ENCODE results near the gene NUFIP2.
"Not testable (repeated sequence)": the region's sequence is repeated elsewhere in the genome, so short reads cannot be mapped to it uniquely, and the experiment has no call there.

The NUFIP2 gene, protein sequence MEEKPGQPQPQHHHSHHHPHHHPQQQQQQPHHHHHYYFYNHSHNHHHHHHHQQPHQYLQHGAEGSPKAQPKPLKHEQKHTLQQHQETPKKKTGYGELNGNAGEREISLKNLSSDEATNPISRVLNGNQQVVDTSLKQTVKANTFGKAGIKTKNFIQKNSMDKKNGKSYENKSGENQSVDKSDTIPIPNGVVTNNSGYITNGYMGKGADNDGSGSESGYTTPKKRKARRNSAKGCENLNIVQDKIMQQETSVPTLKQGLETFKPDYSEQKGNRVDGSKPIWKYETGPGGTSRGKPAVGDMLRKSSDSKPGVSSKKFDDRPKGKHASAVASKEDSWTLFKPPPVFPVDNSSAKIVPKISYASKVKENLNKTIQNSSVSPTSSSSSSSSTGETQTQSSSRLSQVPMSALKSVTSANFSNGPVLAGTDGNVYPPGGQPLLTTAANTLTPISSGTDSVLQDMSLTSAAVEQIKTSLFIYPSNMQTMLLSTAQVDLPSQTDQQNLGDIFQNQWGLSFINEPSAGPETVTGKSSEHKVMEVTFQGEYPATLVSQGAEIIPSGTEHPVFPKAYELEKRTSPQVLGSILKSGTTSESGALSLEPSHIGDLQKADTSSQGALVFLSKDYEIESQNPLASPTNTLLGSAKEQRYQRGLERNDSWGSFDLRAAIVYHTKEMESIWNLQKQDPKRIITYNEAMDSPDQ

DNA sequence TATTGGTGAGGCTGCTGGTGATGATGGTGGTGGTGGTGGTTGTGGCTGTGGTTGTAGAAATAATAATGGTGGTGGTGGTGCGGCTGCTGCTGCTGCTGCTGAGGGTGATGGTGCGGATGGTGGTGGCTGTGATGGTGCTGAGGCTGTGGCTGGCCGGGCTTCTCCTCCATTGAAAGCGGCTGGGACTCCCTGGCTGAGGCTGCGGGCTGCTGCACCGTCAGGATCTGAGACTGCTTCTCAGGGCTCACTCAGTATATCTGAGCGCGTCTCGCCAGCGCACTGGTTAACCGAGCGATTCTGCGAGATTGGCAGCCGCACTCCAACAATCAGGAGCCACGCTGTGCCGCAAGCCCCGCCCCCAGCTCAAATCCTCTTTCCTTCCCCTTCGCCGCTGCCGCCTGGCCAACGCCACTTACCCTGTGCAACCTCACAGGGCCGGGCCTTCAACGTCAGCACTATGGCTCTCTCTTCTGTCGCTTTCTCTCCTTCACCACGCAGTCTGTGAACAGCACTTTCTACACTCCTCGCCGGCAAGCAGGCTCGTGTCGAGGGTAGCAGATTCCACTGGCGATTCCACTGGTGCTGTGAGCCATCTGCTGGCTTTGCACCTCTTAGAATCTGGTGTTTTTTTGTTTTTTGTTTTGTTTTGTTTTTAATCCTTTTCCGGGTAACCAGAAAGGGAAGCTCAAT lies at the start of gene NUFIP2:
Gene NUFIP2 (minus strand): TSS at position 259 of the 690 bp plus-strand sequence. CDS start 89 bp downstream, at position 170.
- DNase-seq = peak; percentile 97 to 99

DNA sequence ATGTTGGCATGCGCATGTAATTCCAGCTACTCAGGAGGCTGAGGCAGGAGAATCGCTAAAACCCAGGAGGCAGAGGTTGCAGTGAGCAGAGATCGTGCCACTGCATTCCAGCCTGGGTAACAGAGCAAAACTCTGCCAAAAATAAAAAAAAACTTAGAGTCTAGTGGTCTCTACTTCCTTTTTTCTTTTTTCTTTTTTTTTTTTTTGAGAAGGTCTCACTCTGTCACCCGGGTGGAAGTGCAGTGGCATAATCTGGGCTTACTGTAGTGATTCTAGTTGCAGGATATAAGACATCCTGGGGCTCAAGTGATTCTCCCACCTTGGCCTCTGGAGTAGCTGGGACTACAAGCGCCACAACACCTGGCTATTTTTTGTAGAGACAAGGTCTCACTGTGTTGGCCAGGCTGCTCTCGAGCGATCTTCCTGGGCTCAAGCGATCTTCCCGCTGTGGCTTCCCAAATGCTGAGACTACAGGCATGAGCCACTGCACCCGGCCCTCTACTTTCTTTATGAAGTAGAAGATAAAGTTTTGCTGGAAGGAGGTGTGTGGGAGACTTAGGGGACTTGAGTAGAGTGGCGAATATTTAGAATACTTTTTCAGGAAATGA lies 48.3 kb upstream of the NUFIP2 start:
- DNase-seq = no peak

DNA sequence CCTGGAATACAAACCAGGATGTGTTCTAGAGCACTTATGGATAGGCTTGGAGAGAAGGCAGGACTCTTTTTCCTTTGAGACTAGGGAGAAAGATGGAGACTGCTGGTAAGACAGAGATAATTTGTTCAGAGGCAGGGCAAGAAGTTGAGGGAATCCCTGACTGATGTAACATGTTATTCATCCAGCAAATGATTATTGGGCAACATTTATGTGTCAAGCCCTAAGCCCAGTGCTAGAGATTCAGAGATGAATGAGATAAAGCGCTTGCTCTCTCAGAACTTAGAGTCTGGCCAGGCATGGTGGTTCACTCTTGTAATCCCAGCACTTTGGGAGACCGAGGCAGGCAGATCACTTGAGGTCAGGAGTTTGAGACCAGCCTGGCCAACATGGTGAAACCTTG lies 47.8 kb upstream of the NUFIP2 start:
- DNase-seq = no peak

DNA sequence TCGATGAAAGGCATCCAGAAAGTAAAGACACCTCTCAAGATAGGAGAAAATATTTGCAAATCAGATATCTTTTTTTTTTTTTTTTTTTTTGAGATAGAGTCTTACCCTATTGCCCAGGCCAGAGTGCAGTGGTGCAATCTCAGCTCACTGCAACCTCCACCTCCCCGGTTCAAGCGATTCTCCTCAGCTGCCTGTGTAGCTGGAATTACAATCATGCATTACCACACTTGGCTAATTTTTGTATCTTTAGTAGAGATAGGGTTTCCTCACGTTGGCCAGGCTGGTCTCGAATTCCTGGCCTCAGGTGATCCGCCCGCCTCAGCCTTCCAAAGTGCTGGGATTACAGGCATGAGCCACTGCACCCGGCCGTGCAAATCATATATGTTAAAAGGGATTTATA lies 45.1 kb upstream of the NUFIP2 start:
- DNase-seq = not testable (repeated sequence)

DNA sequence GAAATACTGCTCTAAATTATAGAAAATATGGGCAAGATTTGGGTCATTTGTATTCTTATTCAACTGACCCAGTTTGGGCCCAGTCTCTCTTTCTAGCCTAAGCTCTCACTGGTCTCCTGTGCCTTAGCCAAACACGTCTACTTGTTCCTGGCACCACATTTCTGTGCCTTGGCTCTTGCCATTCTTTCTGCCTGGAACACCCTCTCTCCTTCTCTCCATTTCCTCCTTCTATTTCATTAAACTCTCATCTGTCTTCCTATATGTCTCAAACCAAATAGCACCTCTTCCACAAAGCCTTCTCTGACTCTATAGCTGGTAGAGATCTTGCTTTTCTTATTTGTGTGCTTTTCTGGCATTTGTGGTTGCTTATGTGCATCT lies 37.7 kb upstream of the NUFIP2 start:
- DNase-seq = no peak

DNA sequence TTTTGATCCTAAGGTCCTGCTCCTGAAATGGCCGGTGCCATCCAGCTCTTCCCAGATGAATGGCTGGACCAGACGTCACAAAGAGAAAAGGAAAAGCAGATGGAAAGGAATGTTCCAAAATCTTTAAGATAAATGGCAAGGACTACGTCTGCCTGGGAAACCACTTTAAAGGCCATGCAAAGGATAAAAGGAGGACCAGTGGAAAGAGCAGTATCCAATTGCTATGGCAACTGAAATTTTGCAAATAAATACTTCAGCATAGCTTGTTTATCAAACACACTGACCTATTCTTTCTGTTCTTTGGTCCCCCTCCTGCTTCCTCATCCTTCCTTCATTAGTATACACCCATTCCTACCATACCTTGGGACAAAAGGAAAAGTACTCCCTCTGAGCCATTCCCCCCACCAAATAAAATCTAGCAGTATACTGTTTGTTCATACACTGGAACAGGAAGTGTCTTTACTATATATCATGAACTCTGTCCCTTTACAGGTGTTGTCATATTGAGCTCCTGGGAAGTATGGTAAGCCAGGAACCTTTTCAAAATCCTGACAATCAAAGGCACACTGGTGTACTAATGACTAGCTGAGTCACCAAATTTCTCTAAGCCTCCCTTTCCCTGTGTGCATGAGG lies 37.2 kb upstream of the NUFIP2 start:
- no peak for DNase-seq

DNA sequence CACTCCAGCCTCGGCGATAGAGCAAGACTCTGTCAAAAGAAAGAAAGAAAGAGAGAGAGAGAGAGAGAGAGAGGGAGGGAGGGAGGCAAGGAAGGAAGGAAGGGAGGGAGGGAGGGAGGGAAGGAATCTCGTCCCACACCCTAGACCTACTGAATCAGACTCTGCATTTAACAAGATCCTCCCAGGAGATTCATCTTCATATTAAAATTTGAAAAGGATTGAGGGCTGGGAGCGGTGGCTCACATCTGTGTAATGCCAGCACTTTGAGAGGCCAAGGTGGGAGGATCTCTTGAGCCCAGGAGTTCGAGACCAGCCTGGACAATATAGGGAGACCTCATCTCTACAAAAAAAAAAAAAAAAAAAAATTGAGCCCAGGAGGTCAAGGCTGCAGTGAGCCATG lies 33.5 kb upstream of the NUFIP2 start:
- no peak for DNase-seq

DNA sequence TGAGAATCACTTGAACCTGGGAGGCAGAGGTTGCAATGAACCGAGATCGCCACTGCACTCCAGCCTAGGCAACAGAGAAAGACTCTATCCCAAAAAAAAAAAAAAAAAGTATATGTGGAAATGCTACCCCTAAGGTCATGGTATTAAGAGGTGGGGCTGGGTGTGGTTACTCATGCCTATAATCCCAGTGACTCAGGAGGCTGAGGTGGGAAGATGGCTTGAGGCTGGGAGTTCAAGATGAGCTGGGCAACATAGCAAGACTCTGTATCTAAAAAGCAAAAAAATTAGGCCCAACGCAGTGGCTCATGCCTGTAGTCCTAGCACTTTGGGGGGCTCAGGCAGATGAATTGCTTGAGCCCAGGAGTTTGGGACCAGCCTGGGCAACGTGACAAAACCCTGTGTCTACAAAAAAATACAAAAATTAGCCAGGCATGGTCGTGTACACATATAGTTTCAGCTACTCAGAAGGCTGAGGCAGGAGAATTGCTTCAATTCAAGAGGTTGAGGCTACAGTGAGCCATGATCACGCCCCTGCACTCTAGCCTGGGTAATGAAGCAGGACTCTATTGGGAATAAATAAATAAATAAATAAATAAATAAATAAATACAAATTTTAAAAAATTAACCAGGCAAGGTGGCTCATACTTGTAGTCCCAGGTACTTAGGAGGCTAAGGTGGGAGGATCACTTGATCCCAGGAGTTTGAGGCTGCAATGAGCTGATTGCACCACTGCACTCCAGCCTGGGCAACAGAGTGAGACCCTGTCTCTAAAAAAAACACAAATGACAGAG lies 32.3 kb upstream of the NUFIP2 start:
- no peak for DNase-seq

DNA sequence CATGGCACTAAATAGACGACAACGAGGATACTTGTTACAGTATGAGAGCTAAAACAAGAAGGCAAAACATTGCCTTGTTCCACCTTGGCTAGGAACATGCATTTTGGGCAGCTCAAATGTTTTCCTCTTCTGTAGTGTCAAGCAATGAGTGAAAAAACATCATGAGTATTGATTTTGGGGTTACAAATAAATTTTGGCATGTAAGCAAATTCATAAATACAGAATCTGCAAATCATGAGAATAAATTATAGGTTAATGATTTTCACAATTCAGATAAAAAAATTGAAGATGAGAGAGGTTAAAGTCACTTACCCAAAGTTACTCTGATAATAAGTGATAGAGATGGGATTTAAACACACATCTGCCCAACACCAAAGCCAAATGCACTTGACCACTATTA lies 28.4 kb upstream of the NUFIP2 start:
- no peak for DNase-seq

DNA sequence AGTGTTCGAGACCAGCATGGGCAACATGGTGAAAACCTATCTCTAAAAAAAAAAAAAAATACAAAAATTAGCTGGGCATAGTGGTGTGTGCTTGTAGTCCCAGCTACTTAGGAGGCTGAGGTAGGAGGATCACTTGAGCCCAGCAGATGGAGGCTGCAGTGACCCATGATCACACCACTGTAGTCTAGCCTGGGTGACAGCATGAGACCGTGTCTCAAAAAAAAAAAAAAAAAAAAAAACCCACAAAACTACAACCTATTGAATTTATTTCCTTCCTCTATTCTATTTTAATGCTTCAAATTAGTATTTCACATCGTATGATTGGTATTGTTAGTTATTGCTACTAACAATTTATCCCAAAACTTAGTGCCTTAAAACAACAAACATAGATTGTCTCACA lies 9.4 kb upstream of the NUFIP2 start:
- no peak for DNase-seq

DNA sequence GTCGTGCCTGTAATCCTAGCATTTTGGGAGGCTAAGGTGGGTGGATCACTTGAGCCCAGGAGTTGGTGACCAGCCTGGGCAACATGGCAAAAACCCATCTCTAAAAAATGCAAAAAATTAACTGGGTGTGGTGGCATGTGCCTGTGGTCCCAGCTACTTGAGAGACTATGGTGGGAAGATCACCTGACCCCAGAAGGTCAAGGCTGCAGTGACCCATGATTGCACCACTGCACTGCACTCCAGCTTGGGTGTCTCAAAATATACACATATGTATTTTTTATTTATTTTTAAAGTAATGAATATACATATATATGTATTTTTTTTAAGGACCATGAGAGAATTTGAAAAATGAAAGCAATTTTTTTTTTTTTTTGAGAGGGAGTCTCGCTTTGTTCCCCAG lies 5.1 kb upstream of the NUFIP2 start:
- DNase-seq = no peak

DNA sequence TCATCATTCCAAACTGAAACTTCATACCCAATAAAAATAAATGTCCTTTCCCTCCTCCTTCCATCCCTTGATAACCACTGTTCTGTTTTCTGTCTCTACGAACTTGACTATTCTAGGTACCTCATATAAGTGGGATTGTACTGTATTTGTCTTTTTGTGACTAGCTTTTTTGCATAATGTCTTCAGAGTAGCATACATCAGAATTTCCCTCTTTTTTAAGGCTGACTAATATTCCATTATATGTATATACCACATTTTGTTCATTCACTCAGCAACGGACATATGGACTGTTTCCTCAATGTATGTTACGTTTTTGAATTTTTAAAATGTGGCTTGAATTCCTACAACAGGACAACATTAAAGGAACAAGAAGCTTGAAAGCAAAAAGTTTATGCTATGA lies 1.5 kb upstream of the NUFIP2 start:
- no peak for DNase-seq

DNA sequence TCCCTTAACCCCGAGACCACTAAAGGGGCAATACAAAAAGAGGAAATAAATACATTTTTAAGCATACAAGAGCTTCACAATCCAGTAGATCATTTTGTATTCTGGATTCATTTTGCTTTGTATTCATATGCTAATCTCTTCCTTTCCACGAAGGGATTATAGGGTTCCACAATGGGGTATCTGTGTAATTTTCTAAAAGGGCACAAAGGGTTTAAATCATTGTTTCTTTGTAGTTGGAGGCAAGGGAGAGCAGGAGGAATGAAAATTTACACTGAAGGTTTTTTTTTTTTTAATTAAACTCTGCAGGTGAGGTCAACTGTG lies 592 bp upstream of the NUFIP2 start:
- no peak for DNase-seq

DNA sequence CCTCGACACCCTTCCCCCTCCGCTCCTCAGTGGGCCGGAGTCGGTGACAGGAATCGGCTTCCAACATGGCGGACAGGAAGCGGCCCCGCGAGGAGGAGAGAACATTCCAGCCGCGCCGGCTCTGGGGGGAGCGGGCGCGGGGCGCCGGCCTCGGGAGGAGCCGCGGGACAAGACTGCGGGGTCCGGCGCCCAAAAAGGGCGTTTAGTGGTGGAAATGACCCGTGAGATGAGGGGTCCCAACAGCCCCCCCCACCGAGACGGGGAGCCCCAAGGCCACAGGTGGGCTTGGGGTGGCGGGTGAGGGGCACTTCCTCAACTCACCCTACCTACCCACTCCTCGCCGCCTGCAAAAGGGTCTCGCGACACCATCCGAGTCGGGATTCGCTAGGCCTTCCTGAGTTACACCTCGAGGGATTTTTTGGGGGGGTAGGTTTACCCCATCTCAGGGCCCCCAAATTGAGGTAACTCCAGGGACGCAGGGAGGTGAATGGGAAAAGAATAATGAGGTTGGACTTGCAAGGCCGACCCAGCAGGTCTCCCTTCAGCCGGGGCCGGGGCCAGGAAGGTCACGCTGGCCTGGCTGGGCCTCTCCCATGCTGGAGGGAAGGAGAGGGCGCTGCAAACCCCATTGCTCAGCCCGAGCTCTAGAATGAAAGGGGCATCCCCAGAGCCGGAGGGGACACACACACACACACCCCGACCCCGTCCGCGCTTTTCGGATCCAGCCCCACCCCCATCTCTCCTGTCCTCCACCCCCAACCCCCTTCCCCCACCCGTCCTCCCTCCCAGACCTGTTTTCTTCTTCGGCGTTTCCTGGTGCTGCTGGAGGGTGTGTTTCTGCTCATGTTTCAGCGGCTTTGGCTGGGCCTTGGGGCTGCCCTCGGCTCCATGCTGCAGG lies 707 bp downstream of the NUFIP2 start:
- DNase-seq = peak; percentile 17 to 34

DNA sequence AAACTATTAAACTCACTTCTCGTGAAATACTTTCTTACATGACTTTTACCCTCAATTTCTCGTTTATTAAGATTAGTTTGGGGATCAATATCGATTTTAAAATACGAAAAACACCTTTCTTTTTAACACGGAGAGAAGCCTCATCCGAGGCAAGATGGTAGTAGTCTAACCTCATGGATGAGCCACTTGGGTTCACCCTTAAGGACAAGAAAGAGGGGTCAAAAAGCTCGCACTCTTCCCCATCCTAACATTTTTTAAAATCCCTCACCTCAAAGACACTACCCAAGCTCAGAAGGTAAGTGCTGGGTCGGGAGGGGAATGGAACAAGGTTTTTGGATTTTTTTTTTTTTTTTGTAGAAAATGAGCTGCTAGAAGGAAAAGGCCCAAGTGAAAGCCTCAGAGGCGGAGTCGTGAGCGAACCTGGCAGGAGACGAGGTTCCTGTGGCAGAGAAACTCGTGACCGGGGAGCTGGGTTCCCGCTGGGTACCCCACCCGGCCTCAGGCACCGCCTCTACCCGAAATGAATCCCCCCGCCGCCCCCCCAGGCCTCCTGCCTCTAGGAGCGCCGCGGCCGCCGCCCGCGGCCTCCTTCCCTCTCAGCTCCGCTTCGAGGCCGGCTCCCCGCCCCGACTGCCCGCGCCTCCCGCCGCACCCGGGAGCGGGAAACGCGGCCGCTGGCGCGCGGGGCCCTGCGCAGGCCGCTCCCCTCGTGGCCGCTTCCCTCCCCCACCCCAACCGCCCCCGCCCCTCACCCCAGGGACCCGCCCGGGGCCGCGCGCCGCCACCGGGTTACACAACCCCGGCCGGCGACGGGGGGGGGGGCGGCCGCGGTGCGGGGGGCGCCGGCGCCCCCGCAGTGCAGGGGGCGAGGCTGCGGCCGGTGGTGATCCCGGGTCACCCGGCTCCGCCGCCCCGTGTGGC lies 1.6 kb downstream of the NUFIP2 start:
- DNase-seq = no peak

DNA sequence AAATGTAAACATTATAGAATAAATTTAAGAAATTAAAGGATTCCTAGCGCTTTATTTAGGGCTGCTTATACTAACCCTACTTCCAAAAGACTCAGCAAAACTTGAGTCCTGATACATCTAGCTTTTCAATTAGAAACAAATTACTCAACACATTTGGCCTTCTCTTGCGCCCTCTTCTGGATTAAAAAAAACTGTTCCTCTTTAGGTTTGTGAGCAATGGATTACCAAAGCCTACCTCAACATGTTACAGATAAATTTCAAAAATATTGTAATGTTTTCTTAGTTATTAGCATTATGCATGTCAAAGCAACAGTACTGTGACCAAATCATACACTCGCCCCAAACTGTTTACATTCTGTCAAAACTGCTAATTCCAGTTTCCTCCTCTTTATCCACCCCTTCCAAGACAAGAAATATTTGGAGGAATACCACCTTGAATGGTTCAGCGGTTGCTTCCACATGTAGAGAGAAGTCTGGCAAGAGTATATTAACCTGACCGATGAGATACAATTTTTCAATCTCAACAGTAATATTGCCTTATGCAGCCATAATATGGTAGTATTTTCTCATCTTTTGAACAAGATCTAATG lies 2.7 kb downstream of the NUFIP2 start:
- peak in 1 of 2 experiments; percentile 8 for DNase-seq

DNA sequence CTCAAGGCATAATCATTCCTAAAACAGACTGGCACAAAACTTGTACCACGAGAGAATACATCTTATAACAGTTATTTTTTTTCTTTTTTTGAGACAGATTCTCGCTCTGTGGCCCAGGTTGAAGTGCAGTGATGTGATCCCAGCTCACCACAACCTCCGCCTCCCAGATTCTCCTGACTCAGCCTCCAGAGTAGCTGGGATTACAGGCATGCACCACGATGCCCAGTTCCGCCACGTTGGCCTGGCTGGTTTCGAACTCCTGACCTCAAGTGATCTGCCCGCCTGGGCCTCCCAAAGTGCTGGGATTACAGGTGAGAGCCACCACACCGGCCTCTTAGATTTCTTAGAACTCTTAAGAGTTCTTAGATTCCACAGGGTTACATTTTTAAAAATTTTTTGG lies 4.1 kb downstream of the NUFIP2 start:
- no peak for DNase-seq

DNA sequence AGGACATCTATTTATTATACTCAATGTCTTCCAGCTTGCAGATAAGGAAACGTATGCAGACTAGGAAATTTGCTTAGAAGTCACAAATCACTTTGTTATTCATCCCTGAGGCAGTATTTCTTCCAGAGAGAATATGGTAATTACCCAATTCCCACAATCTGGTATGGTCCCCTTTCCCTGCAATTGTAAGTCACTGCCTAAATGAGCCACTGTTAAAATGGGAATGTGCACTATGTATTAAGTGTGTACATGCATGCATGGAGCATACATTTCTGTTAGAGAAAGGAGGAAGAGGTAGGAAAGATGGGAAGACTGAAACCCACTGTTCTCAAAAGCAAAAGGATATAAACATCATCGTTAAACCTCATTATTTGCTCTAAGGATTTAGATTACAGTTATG lies 10.0 kb downstream of the NUFIP2 start:
- DNase-seq = no peak

DNA sequence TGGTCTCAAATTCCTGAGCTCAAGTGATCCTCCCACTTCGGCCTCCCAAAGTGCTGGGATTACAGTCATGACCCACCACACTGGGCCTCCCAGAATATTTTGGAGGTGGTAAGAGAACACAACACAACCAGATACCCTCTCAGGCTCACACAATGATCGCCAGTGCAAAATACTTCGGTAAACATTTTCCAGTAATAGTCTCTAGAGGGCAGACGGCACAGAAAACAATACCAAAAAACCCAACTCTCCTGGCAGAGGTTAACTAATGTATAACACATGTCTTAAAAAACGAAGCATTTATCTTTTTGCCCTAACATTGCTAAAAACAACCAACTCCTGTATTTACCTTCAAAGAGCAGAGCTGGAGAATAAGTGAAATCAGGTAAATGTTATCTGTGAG lies 10.5 kb downstream of the NUFIP2 start:
- no peak for DNase-seq

Measured in NCI-H187 (cell line).